ENCODE data around the gene BSN. TPM values are rescaled to one million over a fixed set of nuclear protein-coding genes. Genes with fewer than 3 reads are reported as not detected.

The BSN gene
- total RNA-seq, 4 donors from 2014 or later = 0.04 to 0.59 (median 0.15) TPM

GRCh38 chr3:49663831-49664230 is 109.6 kb downstream of the BSN start:
- Histone ChIP-seq H3K27ac (no peak overlapping the region), H3K36me3 (no peaks in the 10 kb centered on the region), H3K4me1 (no peaks in the 10 kb centered on the region), H3K27me3 (no peaks in the 10 kb centered on the region), H3K4me3 (no peak overlapping the region), H3K9me3 (no peaks in the 10 kb centered on the region)
- WGBS = 100% methylated on average over 1 of the region's 1 CpG
- DNase-seq (ENCODE audit: low spot score in 2 of 2) = no peak
- no peak for TF ChIP-seq EP300 (IDR thresholded peaks at IDR 0.05)
- TF ChIP-seq CTCF (IDR thresholded peaks at IDR 0.05) = no peak
- no peak for TF ChIP-seq POLR2A (IDR thresholded peaks at IDR 0.05)
- no peak for TF ChIP-seq POLR2AphosphoS5 (IDR thresholded peaks at IDR 0.05)

- no peak overlapping the region for H3K4me3 ChIP-seq
- DNase-seq (ENCODE audit: low spot score in 2 of 2) = no peak
- no peaks in the 10 kb centered on the region for H3K4me1 ChIP-seq
- TF ChIP-seq POLR2A (IDR thresholded peaks at IDR 0.05) = no peak
- TF ChIP-seq POLR2AphosphoS5 (IDR thresholded peaks at IDR 0.05) = no peak
- H3K27ac ChIP-seq = no peak overlapping the region
- no peaks in the 10 kb centered on the region for H3K36me3 ChIP-seq
- H3K27me3 ChIP-seq = no peaks in the 10 kb centered on the region
- WGBS = 95% methylated on average over 9 of the region's 11 CpGs
- no peaks in the 10 kb centered on the region for H3K9me3 ChIP-seq
Observed at GRCh38 chr3:49664300-49664699, 110.0 kb downstream of the BSN start.

- Histone ChIP-seq H3K27ac (no peak overlapping the region), H3K27me3 (no peaks in the 10 kb centered on the region), H3K9me3 (no peaks in the 10 kb centered on the region), H3K4me3 (no peak overlapping the region), H3K4me1 (no peaks in the 10 kb centered on the region), H3K36me3 (no peaks in the 10 kb centered on the region)
- no peak for TF ChIP-seq POLR2A (IDR thresholded peaks at IDR 0.05)
- no peak for TF ChIP-seq POLR2AphosphoS5 (IDR thresholded peaks at IDR 0.05)
- no peak for TF ChIP-seq CTCF (IDR thresholded peaks at IDR 0.05)
- no peak for TF ChIP-seq EP300 (IDR thresholded peaks at IDR 0.05)
- no peak for DNase-seq (ENCODE audit: low spot score in 2 of 2)
- 85% methylated on average over 6 of the region's 6 CpGs for WGBS
Observed at GRCh38 chr3:49665822-49666519, 111.7 kb downstream of the BSN start.

GRCh38 chr3:49666592-49666991 is 112.3 kb downstream of the BSN start:
- H3K27ac ChIP-seq = no peak overlapping the region
- H3K4me3 ChIP-seq = no peak overlapping the region
- H3K4me1 ChIP-seq = no peaks in the 10 kb centered on the region
- TF ChIP-seq POLR2A (IDR thresholded peaks at IDR 0.05) (no peak), POLR2AphosphoS5 (IDR thresholded peaks at IDR 0.05) (no peak), CTCF (IDR thresholded peaks at IDR 0.05) (no peak), EP300 (IDR thresholded peaks at IDR 0.05) (no peak)
- H3K9me3 ChIP-seq = no peaks in the 10 kb centered on the region
- DNase-seq (ENCODE audit: low spot score in 2 of 2) = no peak
- no peaks in the 10 kb centered on the region for H3K36me3 ChIP-seq
- 43% methylated on average over 8 of the region's 8 CpGs for WGBS
- no peaks in the 10 kb centered on the region for H3K27me3 ChIP-seq

- H3K36me3 ChIP-seq = no peaks in the 10 kb centered on the region
- 82% methylated on average over 23 of the region's 25 CpGs for WGBS
- no peaks in the 10 kb centered on the region for H3K27me3 ChIP-seq
- no peaks in the 10 kb centered on the region for H3K9me3 ChIP-seq
- H3K27ac ChIP-seq = no peak overlapping the region
- DNase-seq (ENCODE audit: low spot score in 2 of 2) = no peak
- no peaks in the 10 kb centered on the region for H3K4me1 ChIP-seq
- no peak overlapping the region for H3K4me3 ChIP-seq
- TF ChIP-seq EP300 (IDR thresholded peaks at IDR 0.05) = no peak
- TF ChIP-seq POLR2A (IDR thresholded peaks at IDR 0.05) = no peak
- no peak for TF ChIP-seq CTCF (IDR thresholded peaks at IDR 0.05)
- no peak for TF ChIP-seq POLR2AphosphoS5 (IDR thresholded peaks at IDR 0.05)
Observed at GRCh38 chr3:49667701-49668413, 113.6 kb downstream of the BSN start.

Measured in suprapubic skin (tissue), 4 donors.